Stimulated activated CD8-positive, alpha-beta memory T cell treated with anti-CD3 and anti-CD28 coated beads, Interleukin-2, amount 100 ng/mL, for 1 hour (primary cell): Measurements from ENCODE around the gene TMLHE.
A peak's percentile ranks its signal among the peaks of the same experiment; 100 is the strongest.
"Not testable (repeated sequence)": the region's sequence is repeated elsewhere in the genome, so short reads cannot be mapped to it uniquely, and the experiment has no call there.

Experiments used
- DNase-seq, 2 donors: peaks; one replicate each; pipeline ENCODE4 v3.0.0-alpha.2; 2020; ENCODE audit warnings: low read depth in 2 of 2

TMLHE gene

GRCh38 chrX:155612312-155613224 lies at the start of gene TMLHE, which contains the start of gene SPRY3:
TMLHE (minus strand) TSS chrX:155612952; CDS start chrX:155545276, 67,676 bp downstream.
SPRY3 (plus strand) TSS chrX:155612586.
- peak in 1 of 2 donors; percentile 39 for DNase-seq

DNA sequence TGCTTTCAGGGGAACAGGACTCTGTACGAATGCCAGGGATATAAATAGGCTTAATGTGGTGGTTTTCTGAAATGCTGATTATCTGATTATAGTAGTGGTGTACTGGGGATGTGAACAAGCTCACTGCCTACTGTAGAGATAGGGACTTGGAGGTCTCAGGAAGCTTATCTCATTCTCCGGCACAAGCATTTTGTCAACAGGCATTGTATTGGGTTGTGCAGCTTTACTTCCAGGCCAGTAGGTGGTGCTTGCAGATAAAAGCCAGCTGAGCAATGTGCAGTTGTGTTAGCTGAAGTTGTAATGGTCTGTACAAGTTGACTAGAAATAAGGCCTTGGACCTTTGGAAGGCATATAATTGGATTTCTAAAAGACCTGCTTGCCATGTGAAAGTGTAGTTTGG lies 49.5 kb upstream of the TMLHE start:
- no peak for DNase-seq

DNA sequence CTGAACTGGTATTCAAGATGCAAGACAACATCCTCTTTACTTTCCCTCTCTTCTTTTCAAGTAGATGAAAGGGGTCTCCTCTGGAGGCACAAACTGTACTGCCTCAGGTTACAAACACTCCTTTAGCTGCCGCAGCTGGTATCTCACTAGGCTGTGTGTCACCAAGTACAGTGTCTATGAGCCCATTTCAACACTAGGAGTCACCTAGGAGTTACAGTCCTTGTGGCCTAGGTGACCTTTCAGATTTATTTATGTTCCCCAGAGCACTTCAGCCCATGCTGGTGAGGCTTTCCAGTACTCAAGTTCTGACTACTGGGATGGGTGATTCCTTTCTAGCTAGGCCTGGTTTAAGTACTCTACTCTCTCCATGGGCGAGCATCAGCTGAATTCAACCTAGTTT lies 32.4 kb upstream of the TMLHE start:
- DNase-seq = no peak

DNA sequence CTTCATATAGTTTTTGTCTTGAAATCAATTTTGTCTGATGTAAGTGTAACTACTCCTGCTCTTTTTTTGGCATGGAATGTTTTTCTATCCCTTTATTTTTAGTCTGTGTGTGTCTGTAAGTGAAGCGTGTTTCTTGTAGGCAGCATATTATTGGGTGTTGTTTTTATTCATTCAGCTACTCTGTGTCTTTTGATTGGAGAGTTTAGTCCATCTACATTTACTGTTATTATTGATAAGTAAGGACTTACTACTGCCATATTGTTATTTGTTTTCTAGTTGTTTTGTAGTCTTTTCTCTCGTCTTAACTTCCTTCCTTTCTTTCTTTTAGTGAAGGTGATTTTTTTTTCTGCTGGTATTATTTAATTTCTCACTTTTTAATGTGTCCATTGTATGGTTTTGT lies 30.5 kb upstream of the TMLHE start:
- DNase-seq = no peak

DNA sequence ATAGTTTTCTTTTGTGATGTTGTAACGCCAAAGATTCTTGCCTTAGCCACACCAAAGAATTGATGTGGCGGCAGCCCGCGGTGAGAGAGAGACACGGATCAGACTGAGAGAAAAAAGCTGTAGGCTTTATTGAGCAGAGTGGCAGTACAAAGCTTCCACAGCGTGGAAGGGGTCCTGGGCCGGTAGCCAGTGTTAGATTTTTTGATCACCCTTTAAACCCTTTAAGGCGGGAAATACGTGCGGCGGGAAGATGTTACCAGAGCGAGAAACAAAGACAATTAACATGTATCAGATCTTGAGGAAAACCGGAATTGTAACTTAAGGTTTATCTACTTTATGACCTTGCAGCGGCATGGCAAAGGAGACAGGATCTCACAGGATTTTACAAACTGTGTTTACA lies 28.6 kb upstream of the TMLHE start:
- not testable (repeated sequence) for DNase-seq

DNA sequence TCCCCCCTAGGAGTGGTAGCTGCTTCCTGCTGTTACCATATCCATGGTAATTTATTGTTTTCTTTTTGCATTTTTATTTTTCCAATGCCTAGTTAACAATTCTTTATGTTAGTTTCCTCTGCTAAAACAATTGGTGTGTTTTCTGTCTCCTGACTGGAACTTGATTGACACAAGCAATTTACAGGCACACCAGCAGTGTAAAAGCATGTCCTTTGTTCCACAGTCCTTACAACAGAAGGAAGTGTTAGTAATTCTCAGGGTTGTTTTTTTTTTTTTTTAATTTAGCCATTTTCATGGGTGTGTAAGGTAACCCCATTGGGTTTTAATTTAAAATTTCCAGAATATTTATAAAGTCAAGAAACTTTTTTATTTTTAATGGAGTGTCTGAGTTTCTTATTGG lies 25.0 kb upstream of the TMLHE start:
- no peak for DNase-seq

- not testable (repeated sequence) for DNase-seq
These were observed 22.3 kb upstream of the TMLHE start for GRCh38 chrX:155635019-155635418.

DNA sequence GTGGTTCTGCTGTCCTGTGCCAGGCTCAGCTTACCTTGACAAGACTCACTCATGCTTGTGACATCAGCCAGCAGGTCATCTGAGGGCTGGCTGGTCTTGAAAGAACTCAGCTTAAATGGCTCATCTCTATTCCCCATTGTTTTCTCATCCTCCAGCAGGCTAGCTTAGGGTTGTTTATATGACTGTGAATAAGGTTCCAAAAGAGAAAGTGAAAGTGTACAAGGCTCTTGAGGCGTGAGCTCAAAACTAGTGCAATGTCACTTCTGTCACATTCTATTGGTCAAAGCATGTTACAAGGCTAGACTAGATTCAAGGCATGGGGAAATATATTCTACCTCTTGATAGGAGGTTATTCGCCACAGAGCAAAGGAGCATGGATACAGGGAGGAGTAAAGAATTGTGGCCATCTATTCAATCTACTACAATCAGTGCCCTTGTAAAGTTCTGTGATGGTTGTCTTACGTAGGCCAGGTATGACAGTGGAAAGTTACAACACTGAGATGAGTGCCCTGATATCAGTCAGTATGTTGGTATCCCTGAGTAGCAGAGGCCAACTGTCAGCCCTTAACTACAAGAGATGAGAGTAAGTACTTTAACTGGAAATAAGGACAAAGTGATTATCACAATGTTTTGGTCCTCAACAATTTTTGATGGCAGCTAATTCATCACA lies 19.8 kb upstream of the TMLHE start:
- DNase-seq = no peak

GRCh38 chrX:155620110-155620509 lies 7.4 kb upstream of the TMLHE start:
- not testable (repeated sequence) for DNase-seq

DNA sequence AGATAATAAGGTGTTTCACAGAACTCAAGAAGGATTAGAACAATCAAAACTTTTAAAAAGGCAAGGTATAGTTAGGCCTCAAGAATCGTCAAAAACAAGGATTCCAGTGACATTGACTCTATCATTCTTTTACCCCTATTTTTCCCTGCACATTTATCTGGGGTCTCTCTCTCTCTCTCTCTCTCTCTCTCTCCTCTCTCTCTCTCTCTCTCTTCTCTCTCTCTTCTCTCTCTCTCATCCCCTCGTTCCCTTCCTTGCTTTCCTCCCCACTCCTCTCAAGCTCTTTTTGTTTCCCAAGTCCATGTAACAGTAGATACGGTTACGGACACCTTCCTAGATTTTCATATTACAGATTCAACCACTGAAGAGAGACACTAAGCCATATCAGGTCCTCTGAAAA lies 3.2 kb upstream of the TMLHE start:
- DNase-seq = no peak

- DNase-seq = no peak
These were observed 1.3 kb upstream of the TMLHE start for GRCh38 chrX:155613927-155614559.

GRCh38 chrX:155611302-155611701 lies 1.4 kb downstream of the TMLHE start:
- DNase-seq = no peak

DNA sequence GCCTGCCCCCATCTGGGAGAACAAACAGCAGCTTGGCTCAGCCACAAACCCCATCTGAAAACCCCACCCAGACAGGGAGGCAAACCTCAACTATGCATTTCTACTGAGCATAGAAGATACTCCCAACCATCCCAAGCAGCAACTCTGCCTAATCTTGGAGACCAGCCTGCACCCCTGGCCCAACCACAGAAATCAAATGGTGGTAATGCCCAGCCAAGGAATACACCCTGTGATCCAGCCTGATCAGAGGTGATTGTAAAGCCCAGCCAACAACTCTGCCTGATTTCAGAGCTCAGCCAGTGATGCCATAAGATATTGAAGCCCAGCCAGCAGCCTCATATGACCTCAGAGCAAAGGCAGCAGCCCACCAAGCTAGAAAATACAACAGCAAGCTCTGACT lies 19.8 kb downstream of the TMLHE start:
- DNase-seq = no peak

- no peak for DNase-seq
These were observed 20.4 kb downstream of the TMLHE start for GRCh38 chrX:155592331-155592730.

- no peak for DNase-seq
These were observed 35.1 kb downstream of the TMLHE start for GRCh38 chrX:155577682-155578081.

- no peak for DNase-seq
These were observed 49.7 kb downstream of the TMLHE start for GRCh38 chrX:155563099-155563498.

DNA sequence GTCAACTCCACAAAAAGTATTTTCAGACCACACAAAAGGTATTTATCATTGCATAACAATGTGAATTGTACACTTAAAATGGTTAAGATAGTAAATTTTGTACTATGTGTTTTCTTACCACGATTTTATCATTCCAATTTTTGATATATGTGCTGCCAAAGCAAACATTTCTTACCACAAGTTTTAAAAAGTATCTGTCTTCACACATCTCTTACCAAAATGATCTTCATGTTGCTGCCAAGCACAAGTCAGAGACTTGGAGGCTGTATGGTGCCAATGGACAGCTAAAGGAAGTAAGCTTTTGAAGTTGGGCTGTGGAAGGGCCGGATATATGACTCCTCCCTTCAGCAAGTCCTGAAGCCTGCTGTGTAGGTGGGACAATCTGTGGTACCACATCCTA lies 67.9 kb downstream of the TMLHE start:
- DNase-seq = no peak

- no peak for DNase-seq
These were observed 76.9 kb downstream of the TMLHE start for GRCh38 chrX:155535866-155536265.

DNA sequence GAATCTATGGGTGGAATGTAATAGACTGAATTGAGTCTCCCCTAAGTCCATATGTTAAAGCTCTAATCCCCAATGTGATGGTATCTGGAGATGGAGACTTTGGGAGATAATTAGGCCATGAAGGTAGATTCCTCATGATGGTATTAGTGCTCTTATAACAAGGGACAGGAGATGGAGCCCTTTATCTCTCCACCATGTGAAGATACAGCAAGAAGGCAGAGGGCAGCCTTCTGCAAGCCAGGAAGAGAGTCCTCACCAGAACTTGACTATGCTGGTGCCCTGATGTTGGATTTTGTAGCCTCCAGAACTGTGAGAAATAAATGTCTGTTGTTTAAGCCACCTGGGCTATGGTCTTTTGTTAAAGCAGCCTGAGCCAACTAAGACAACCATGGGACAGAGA lies 78.0 kb downstream of the TMLHE start:
- no peak for DNase-seq

- DNase-seq = not testable (repeated sequence)
These were observed 85.7 kb downstream of the TMLHE start for GRCh38 chrX:155527023-155527422.

- no peak for DNase-seq
These were observed 98.5 kb downstream of the TMLHE start for GRCh38 chrX:155514225-155514624.

DNA sequence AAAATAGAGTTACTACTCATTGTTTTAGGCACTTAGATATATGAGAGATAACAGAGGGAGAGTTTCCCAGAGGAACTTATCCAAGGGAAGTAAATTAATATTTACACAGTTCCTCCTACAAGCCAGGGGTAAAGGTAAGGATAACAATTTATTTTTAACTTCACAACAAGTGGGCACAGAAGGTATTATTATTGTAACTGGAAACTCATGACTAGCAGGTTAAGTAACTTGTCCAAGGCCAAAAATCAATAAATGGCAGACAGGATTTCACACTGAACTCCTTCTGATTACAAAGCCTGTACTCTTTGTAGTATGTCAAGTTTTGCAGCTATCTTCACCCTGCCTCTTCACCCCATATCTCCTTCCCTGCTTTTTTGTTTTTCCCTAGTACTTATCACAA lies 107.5 kb downstream of the TMLHE start:
- DNase-seq = no peak

GRCh38 chrX:155495134-155495533 lies 117.6 kb downstream of the TMLHE start:
- not testable (repeated sequence) for DNase-seq
